Measurements from ENCODE around the gene SPATA21. TPM values are rescaled to one million over a fixed set of nuclear protein-coding genes. Genes with fewer than 3 reads are reported as not detected.

Gene SPATA21
- total RNA-seq, 1 experiment from 2014 or later, result not detected

DNA sequence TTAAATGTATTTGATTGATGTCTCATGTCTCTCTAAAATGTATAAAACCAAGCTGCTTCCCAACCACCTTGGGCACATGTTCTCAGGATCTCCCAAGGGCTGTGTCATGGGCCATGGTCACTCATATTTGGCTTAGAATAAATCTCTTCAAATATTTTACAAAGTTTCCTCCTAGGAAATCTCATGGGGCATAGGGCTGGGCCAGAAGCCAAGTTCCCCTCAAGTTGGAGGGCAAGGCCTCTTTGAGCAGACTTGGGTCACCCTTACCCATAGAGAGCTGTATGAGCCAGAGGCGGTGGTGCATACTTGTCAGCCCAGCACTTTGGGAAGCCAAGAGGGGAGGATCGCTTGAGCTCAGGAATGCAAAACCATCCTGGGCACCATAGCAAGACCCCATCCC is 82.6 kb downstream of the SPATA21 start:
- ChIA-PET CTCF (interaction anchor here (0.9 to 4.6 kb wide), 3 partner anchors 9 to 272 kb away, joined by 3 to 61 read pairs (median 3); no protein-coding TSS in a partner anchor), POLR2A (interaction anchor here (1.1 kb wide), 1 partner anchor 148 kb away, joined by 3 read pairs; no protein-coding TSS in a partner anchor)
- H3K9me3 Mint-ChIP-seq, result no peaks in the 10 kb centered on the region
- TF ChIP-seq, protein P1, sequence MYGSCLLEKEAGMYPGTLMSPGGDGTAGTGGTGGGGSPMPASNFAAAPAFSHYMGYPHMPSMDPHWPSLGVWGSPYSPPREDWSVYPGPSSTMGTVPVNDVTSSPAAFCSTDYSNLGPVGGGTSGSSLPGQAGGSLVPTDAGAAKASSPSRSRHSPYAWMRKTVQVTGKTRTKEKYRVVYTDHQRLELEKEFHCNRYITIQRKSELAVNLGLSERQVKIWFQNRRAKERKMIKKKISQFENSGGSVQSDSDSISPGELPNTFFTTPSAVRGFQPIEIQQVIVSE (CRISPR knock-in tag; IDR thresholded peaks at IDR 0.05; ENCODE audit: borderline replicate concordance), result no peak
- TF ChIP-seq OVOL2 (CRISPR knock-in tag; IDR thresholded peaks at IDR 0.05; ENCODE audit: borderline replicate concordance), result no peak
- TF ChIP-seq EMX1 (CRISPR knock-in tag; IDR thresholded peaks at IDR 0.05), result no peak
- TF ChIP-seq, protein P2, sequence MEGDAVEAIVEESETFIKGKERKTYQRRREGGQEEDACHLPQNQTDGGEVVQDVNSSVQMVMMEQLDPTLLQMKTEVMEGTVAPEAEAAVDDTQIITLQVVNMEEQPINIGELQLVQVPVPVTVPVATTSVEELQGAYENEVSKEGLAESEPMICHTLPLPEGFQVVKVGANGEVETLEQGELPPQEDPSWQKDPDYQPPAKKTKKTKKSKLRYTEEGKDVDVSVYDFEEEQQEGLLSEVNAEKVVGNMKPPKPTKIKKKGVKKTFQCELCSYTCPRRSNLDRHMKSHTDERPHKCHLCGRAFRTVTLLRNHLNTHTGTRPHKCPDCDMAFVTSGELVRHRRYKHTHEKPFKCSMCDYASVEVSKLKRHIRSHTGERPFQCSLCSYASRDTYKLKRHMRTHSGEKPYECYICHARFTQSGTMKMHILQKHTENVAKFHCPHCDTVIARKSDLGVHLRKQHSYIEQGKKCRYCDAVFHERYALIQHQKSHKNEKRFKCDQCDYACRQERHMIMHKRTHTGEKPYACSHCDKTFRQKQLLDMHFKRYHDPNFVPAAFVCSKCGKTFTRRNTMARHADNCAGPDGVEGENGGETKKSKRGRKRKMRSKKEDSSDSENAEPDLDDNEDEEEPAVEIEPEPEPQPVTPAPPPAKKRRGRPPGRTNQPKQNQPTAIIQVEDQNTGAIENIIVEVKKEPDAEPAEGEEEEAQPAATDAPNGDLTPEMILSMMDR (IDR thresholded peaks at IDR 0.05), result no peak
- no peak for TF ChIP-seq KAT7 (CRISPR knock-in tag; IDR thresholded peaks at IDR 0.05; ENCODE audit: borderline replicate concordance)
- TF ChIP-seq JAZF1 (CRISPR knock-in tag; IDR thresholded peaks at IDR 0.05), result no peak
- TF ChIP-seq, protein P3, sequence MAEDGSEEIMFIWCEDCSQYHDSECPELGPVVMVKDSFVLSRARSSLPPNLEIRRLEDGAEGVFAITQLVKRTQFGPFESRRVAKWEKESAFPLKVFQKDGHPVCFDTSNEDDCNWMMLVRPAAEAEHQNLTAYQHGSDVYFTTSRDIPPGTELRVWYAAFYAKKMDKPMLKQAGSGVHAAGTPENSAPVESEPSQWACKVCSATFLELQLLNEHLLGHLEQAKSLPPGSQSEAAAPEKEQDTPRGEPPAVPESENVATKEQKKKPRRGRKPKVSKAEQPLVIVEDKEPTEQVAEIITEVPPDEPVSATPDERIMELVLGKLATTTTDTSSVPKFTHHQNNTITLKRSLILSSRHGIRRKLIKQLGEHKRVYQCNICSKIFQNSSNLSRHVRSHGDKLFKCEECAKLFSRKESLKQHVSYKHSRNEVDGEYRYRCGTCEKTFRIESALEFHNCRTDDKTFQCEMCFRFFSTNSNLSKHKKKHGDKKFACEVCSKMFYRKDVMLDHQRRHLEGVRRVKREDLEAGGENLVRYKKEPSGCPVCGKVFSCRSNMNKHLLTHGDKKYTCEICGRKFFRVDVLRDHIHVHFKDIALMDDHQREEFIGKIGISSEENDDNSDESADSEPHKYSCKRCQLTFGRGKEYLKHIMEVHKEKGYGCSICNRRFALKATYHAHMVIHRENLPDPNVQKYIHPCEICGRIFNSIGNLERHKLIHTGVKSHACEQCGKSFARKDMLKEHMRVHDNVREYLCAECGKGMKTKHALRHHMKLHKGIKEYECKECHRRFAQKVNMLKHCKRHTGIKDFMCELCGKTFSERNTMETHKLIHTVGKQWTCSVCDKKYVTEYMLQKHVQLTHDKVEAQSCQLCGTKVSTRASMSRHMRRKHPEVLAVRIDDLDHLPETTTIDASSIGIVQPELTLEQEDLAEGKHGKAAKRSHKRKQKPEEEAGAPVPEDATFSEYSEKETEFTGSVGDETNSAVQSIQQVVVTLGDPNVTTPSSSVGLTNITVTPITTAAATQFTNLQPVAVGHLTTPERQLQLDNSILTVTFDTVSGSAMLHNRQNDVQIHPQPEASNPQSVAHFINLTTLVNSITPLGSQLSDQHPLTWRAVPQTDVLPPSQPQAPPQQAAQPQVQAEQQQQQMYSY (CRISPR knock-in tag; IDR thresholded peaks at IDR 0.05), result no peak
- TF ChIP-seq, protein P4, sequence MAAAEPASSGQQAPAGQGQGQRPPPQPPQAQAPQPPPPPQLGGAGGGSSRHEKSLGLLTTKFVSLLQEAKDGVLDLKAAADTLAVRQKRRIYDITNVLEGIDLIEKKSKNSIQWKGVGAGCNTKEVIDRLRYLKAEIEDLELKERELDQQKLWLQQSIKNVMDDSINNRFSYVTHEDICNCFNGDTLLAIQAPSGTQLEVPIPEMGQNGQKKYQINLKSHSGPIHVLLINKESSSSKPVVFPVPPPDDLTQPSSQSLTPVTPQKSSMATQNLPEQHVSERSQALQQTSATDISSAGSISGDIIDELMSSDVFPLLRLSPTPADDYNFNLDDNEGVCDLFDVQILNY (CRISPR knock-in tag; IDR thresholded peaks at IDR 0.05), result no peak
- TF ChIP-seq, protein P5, sequence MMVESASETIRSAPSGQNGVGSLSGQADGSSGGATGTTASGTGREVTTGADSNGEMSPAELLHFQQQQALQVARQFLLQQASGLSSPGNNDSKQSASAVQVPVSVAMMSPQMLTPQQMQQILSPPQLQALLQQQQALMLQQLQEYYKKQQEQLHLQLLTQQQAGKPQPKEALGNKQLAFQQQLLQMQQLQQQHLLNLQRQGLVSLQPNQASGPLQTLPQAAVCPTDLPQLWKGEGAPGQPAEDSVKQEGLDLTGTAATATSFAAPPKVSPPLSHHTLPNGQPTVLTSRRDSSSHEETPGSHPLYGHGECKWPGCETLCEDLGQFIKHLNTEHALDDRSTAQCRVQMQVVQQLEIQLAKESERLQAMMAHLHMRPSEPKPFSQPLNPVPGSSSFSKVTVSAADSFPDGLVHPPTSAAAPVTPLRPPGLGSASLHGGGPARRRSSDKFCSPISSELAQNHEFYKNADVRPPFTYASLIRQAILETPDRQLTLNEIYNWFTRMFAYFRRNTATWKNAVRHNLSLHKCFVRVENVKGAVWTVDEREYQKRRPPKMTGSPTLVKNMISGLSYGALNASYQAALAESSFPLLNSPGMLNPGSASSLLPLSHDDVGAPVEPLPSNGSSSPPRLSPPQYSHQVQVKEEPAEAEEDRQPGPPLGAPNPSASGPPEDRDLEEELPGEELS (CRISPR knock-in tag; IDR thresholded peaks at IDR 0.05), result no peak
- TF ChIP-seq, protein P6, sequence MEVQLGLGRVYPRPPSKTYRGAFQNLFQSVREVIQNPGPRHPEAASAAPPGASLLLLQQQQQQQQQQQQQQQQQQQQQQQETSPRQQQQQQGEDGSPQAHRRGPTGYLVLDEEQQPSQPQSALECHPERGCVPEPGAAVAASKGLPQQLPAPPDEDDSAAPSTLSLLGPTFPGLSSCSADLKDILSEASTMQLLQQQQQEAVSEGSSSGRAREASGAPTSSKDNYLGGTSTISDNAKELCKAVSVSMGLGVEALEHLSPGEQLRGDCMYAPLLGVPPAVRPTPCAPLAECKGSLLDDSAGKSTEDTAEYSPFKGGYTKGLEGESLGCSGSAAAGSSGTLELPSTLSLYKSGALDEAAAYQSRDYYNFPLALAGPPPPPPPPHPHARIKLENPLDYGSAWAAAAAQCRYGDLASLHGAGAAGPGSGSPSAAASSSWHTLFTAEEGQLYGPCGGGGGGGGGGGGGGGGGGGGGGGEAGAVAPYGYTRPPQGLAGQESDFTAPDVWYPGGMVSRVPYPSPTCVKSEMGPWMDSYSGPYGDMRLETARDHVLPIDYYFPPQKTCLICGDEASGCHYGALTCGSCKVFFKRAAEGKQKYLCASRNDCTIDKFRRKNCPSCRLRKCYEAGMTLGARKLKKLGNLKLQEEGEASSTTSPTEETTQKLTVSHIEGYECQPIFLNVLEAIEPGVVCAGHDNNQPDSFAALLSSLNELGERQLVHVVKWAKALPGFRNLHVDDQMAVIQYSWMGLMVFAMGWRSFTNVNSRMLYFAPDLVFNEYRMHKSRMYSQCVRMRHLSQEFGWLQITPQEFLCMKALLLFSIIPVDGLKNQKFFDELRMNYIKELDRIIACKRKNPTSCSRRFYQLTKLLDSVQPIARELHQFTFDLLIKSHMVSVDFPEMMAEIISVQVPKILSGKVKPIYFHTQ (CRISPR knock-in tag; IDR thresholded peaks at IDR 0.05), result no peak
- no peak for TF ChIP-seq CREB1 (CRISPR knock-in tag; IDR thresholded peaks at IDR 0.05)
- TF ChIP-seq, protein P7, sequence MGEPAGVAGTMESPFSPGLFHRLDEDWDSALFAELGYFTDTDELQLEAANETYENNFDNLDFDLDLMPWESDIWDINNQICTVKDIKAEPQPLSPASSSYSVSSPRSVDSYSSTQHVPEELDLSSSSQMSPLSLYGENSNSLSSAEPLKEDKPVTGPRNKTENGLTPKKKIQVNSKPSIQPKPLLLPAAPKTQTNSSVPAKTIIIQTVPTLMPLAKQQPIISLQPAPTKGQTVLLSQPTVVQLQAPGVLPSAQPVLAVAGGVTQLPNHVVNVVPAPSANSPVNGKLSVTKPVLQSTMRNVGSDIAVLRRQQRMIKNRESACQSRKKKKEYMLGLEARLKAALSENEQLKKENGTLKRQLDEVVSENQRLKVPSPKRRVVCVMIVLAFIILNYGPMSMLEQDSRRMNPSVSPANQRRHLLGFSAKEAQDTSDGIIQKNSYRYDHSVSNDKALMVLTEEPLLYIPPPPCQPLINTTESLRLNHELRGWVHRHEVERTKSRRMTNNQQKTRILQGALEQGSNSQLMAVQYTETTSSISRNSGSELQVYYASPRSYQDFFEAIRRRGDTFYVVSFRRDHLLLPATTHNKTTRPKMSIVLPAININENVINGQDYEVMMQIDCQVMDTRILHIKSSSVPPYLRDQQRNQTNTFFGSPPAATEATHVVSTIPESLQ (CRISPR knock-in tag; IDR thresholded peaks at IDR 0.05), result no peak
- TF ChIP-seq, protein P8, sequence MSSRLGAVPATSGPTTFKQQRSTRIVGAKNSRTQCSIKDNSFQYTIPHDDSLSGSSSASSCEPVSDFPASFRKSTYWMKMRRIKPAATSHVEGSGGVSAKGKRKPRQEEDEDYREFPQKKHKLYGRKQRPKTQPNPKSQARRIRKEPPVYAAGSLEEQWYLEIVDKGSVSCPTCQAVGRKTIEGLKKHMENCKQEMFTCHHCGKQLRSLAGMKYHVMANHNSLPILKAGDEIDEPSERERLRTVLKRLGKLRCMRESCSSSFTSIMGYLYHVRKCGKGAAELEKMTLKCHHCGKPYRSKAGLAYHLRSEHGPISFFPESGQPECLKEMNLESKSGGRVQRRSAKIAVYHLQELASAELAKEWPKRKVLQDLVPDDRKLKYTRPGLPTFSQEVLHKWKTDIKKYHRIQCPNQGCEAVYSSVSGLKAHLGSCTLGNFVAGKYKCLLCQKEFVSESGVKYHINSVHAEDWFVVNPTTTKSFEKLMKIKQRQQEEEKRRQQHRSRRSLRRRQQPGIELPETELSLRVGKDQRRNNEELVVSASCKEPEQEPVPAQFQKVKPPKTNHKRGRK (CRISPR knock-in tag; IDR thresholded peaks at IDR 0.05; ENCODE audit: borderline replicate concordance), result no peak
- TF ChIP-seq NR2C2 (CRISPR knock-in tag; IDR thresholded peaks at IDR 0.05), result no peak
- no peak for TF ChIP-seq FOXP1 (CRISPR knock-in tag; IDR thresholded peaks at IDR 0.05; ENCODE audit: borderline replicate concordance)
- TF ChIP-seq, protein P9, sequence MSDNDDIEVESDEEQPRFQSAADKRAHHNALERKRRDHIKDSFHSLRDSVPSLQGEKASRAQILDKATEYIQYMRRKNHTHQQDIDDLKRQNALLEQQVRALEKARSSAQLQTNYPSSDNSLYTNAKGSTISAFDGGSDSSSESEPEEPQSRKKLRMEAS (CRISPR knock-in tag; IDR thresholded peaks at IDR 0.05), result no peak
- H3K27me3 Mint-ChIP-seq (ENCODE audit: low read depth), result no peaks in the 10 kb centered on the region
- H3K4me3 Mint-ChIP-seq, result no peak overlapping the region
- no peak overlapping the region for H3K27ac Mint-ChIP-seq
- ATAC-seq, result no peak
- H3K4me1 Mint-ChIP-seq, result peaks cover 21% of the 10 kb centered on the region
- H3K36me3 Mint-ChIP-seq, result no peaks in the 10 kb centered on the region
- no peak for DNase-seq (ENCODE audit: low spot score)

Measured in WTC11 (cell line).